ENCODE results near the gene POLR2B. TPM values are rescaled to one million over a fixed set of nuclear protein-coding genes. Genes with fewer than 3 reads are reported as not detected.

Gene POLR2B
- total and polyA plus RNA-seq, 2 donors from 2014 or later = 30.6 to 78.2 TPM

GRCh38 chr4:57023104-57023503 lies 44.4 kb downstream of the POLR2B start:
- FAIRE-seq = no peak
- H3K27me3 ChIP-seq (ENCODE audit: control insufficient read depth, insufficient read depth, low read length) = no peaks in the 10 kb centered on the region
- H3K9me3 ChIP-seq (ENCODE audit: control insufficient read depth in 2 of 3, insufficient read depth in 1 of 3, low read length in 3 of 3) = no peaks in the 10 kb centered on the region
- TF ChIP-seq CTCF (IDR thresholded peaks at IDR 0.05; ENCODE audit: borderline replicate concordance, extremely low read depth, insufficient read depth) = no peak
- intact Hi-C loops (cut with DNase I) = no loop called here
- no peak overlapping the region for H3K4me3 ChIP-seq (ENCODE audit: low read length in 3 of 3)
- peaks cover 15 to 34% (median 16%) of the 10 kb centered on the region in 3 donors for H3K36me3 ChIP-seq (ENCODE audit: control insufficient read depth in 2 of 3, insufficient read depth in 3 of 3, low read length in 3 of 3)
- no peak overlapping the region for H3K9ac ChIP-seq (ENCODE audit: low read length in 3 of 3)
- H3K4me1 ChIP-seq (ENCODE audit: control insufficient read depth in 2 of 3, insufficient read depth in 2 of 3, low read depth in 1 of 3, low read length in 3 of 3) = no peaks in the 10 kb centered on the region
- no peak overlapping the region for H3K27ac ChIP-seq (ENCODE audit: low read depth in 2 of 2, low read length in 2 of 2)
- no peak for DNase-seq

GRCh38 chr4:57034520-57034919 lies 55.8 kb downstream of the POLR2B start:
- DNase-seq (no peak), FAIRE-seq (no peak)
- intact Hi-C loops (cut with DNase I) = no loop called here
- Histone ChIP-seq H3K4me3 (ENCODE audit: low read length in 3 of 3) (no peak overlapping the region), H3K9ac (ENCODE audit: low read length in 3 of 3) (no peak overlapping the region), H3K9me3 (ENCODE audit: control insufficient read depth in 2 of 3, insufficient read depth in 1 of 3, low read length in 3 of 3) (no peaks in the 10 kb centered on the region), H3K27ac (ENCODE audit: low read depth in 2 of 2, low read length in 2 of 2) (no peak overlapping the region), H3K36me3 (ENCODE audit: control insufficient read depth in 2 of 3, insufficient read depth in 3 of 3, low read length in 3 of 3) (peaks cover 5 to 67% (median 25%) of the 10 kb centered on the region in 3 donors), H3K4me1 (ENCODE audit: control insufficient read depth in 2 of 3, insufficient read depth in 2 of 3, low read depth in 1 of 3, low read length in 3 of 3) (no peaks in the 10 kb centered on the region), H3K27me3 (ENCODE audit: control insufficient read depth, insufficient read depth, low read length) (no peaks in the 10 kb centered on the region)
- TF ChIP-seq CTCF (IDR thresholded peaks at IDR 0.05; ENCODE audit: borderline replicate concordance, extremely low read depth, insufficient read depth) = no peak

GRCh38 chr4:57037982-57038604 lies 59.4 kb downstream of the POLR2B start:
- DNase-seq (peak in 4 of 5 donors; percentile 76 to 84 (median 78)), FAIRE-seq (no peak)
- intact Hi-C loops (cut with DNase I) = no loop called here
- Histone ChIP-seq H3K4me3 (ENCODE audit: low read length in 3 of 3) (no peak overlapping the region), H3K9me3 (ENCODE audit: control insufficient read depth in 2 of 3, insufficient read depth in 1 of 3, low read length in 3 of 3) (no peaks in the 10 kb centered on the region), H3K9ac (ENCODE audit: low read length in 3 of 3) (no peak overlapping the region), H3K4me1 (ENCODE audit: control insufficient read depth in 2 of 3, insufficient read depth in 2 of 3, low read depth in 1 of 3, low read length in 3 of 3) (peaks cover 0 to 10% (median 0%) of the 10 kb centered on the region in 3 donors), H3K27me3 (ENCODE audit: control insufficient read depth, insufficient read depth, low read length) (no peaks in the 10 kb centered on the region), H3K27ac (ENCODE audit: low read depth in 2 of 2, low read length in 2 of 2) (peak overlapping the region in 1 of 2 donors; percentile 2), H3K36me3 (ENCODE audit: control insufficient read depth in 2 of 3, insufficient read depth in 3 of 3, low read length in 3 of 3) (peaks cover 2 to 46% (median 9%) of the 10 kb centered on the region in 3 donors)
- TF ChIP-seq CTCF (IDR thresholded peaks at IDR 0.05; ENCODE audit: borderline replicate concordance, extremely low read depth, insufficient read depth) = peak; percentile 73
